Trophoblast cell (in vitro differentiated cells and primary cell): ENCODE data around the gene RPL10A.

Experiments
- DNase-seq, 2 donors: peaks; one replicate each; pipeline ENCODE4 v3.0.0-alpha.2; 2016
- H2AFZ ChIP-seq: 2 replicates; pipeline ENCODE4 v1.6.1; 2013; ENCODE audit warnings: low read length, moderate library complexity, mild to moderate bottlenecking; ENCODE audit not compliant: insufficient read depth, poor library complexity
- H2AK5ac ChIP-seq: 2 replicates; pipeline ENCODE4 v1.6.1; 2013; ENCODE audit warnings: mild to moderate bottlenecking, low read length
- H2BK120ac ChIP-seq: 2 replicates; pipeline ENCODE4 v1.6.1; 2013; ENCODE audit warnings: low read length, mild to moderate bottlenecking, moderate library complexity; ENCODE audit not compliant: insufficient read depth, poor library complexity
- H2BK12ac ChIP-seq: 2 replicates; pipeline ENCODE4 v1.6.1; 2013; ENCODE audit warnings: mild to moderate bottlenecking, low read length, moderate library complexity
- H2BK5ac ChIP-seq: 2 replicates; pipeline ENCODE4 v1.6.1; 2013; ENCODE audit warnings: low read length, low read depth, moderate library complexity, mild to moderate bottlenecking; ENCODE audit not compliant: poor library complexity
- H3K14ac ChIP-seq: 2 replicates; pipeline ENCODE4 v1.6.1; 2013; ENCODE audit warnings: mild to moderate bottlenecking, low read length
- H3K18ac ChIP-seq: 2 replicates; pipeline ENCODE4 v1.6.1; 2013; ENCODE audit warnings: mild to moderate bottlenecking, low read length
- H3K23ac ChIP-seq: 2 replicates; pipeline ENCODE4 v1.6.1; 2013; ENCODE audit warnings: low read length
- H3K27ac ChIP-seq: 2 replicates; pipeline ENCODE4 v1.5.1; 2013; ENCODE audit warnings: low read depth, mild to moderate bottlenecking, inconsistent platforms, low read length, moderate library complexity
- H3K27me3 ChIP-seq: 2 replicates; pipeline ENCODE4 v1.6.1; 2013; ENCODE audit warnings: inconsistent platforms, mild to moderate bottlenecking, low read length, moderate library complexity; ENCODE audit not compliant: insufficient read depth
- H3K36me3 ChIP-seq, 2 experiments: 1 replicate in 1 of 2; 2 replicates in 1 of 2; pipeline ENCODE4 v1.6.1; 2013; ENCODE audit warnings: low read length in 2 of 2, mild to moderate bottlenecking in 2 of 2, moderate library complexity in 1 of 2; ENCODE audit not compliant: insufficient read depth in 2 of 2, control insufficient read depth in 1 of 2
- H3K4ac ChIP-seq: 2 replicates; pipeline ENCODE4 v1.6.1; 2013; ENCODE audit warnings: low read depth, mild to moderate bottlenecking, low read length, moderate library complexity
- H3K4me1 ChIP-seq, 2 experiments: 1 replicate in 1 of 2; 2 replicates in 1 of 2; pipeline ENCODE4 v1.6.1; 2013; ENCODE audit warnings: low read length in 2 of 2, mild to moderate bottlenecking in 2 of 2, moderate library complexity in 1 of 2; ENCODE audit not compliant: insufficient read depth in 2 of 2, control insufficient read depth in 1 of 2
- H3K4me2 ChIP-seq: 2 replicates; pipeline ENCODE4 v1.6.1; 2013; ENCODE audit warnings: inconsistent platforms, mild to moderate bottlenecking, low read length, moderate library complexity
- H3K4me3 ChIP-seq: 2 replicates; pipeline ENCODE4 v1.5.1; 2013; ENCODE audit warnings: mild to moderate bottlenecking, low read depth, low read length, inconsistent platforms
- H3K79me1 ChIP-seq: one replicate; pipeline ENCODE4 v1.6.1; 2013; ENCODE audit warnings: low read length
- H3K79me2 ChIP-seq: 2 replicates; pipeline ENCODE4 v1.6.1; 2013; ENCODE audit warnings: low read length, mild to moderate bottlenecking; ENCODE audit not compliant: control insufficient read depth, insufficient read depth, poor library complexity
- H3K9ac ChIP-seq: 2 replicates; pipeline ENCODE4 v1.6.1; 2013; ENCODE audit warnings: mild to moderate bottlenecking, low read length
- H3K9me3 ChIP-seq: 2 replicates; pipeline ENCODE4 v1.6.1; 2013; ENCODE audit warnings: low read depth, mild to moderate bottlenecking, control low read depth, inconsistent platforms, low read length; ENCODE audit not compliant: insufficient read depth
- H4K12ac ChIP-seq: 2 replicates; pipeline ENCODE4 v1.6.1; 2013; ENCODE audit warnings: low read depth, mild to moderate bottlenecking, low read length, moderate library complexity
- H4K8ac ChIP-seq: 2 replicates; pipeline ENCODE4 v1.6.1; 2013; ENCODE audit warnings: low read depth, mild to moderate bottlenecking, low read length, moderate library complexity
- H4K91ac ChIP-seq: one replicate; pipeline ENCODE4 v1.6.1; 2013; ENCODE audit warnings: low read depth, mild to moderate bottlenecking, low read length, moderate library complexity
- WGBS: extraction: QIAGEN DNeasy Blood & Tissue Kit; methylation state at CpG from one replicate; pipeline ENCODE4 v1.1.7; 2013; ENCODE audit warnings: missing lambda C conversion rate; ENCODE audit not compliant: insufficient read length, insufficient coverage; ENCODE audit errors: extremely low coverage; 5-methylcytosine and 5-hydroxymethylcytosine counted together

RPL10A gene

DNA sequence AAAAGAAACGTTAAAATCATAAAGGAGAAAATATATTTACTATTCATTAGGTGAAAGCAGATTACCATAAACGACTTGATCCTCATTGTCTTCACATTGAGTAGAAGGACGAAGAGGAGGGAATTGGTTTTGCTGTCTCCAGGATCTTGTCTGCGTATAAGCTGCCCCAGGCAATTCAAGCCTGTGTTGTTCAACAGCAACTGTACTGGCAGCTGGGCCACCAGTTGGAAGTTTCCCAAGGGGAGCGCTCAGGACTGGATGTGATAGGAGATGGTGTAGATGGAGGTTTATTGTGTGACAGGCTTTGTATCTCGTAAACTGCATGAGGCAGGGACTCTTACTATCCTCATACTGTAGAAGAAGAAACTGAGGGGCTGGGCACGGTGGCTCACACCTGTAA is 20.0 kb upstream of the RPL10A start:
- no peak for DNase-seq

DNA sequence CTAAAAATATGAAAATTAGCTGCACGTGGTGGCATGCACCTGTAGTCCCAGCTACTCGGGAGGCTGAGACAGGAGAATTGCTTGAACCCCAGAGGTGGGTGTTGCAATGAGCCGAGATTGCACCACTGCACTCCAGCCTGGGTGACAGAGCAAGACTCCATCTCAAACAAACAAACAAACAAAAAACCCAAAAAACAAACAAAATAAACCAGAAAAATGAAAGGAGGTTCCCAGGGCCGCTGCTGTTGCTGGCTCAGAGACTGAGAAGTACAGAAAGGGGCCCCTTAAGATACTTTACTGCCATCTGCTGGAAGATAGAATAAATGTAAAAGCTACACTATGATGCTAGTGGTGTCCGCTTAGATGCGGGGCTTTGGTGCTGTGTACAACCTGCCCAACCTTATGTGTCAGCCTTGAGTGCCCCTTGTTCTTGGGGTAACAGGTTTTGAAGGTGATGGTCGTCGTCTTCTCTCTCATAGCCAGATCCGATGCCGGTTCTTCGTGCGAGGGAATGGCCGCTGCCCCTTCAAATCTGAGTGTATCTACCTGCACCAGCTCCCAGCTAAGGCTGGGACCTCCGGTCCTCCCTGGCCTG is 18.8 kb upstream of the RPL10A start:
- Histone ChIP-seq H3K79me1 (peaks cover 5% of the 10 kb centered on the region), H3K36me3 (no peaks in the 10 kb centered on the region), H3K4me1 (peaks cover 2 to 5% of the 10 kb centered on the region in 2 experiments), H3K27me3 (no peaks in the 10 kb centered on the region), H3K9ac (no peak overlapping the region), H3K4ac (no peak overlapping the region), H2AFZ (no peak overlapping the region), H4K8ac (no peak overlapping the region), H3K4me2 (no peak overlapping the region), H3K27ac (no peak overlapping the region), H3K14ac (no peak overlapping the region), H3K23ac (no peak overlapping the region), H3K79me2 (peaks cover 5% of the 10 kb centered on the region), H2BK120ac (no peak overlapping the region), H3K4me3 (no peak overlapping the region), H4K91ac (no peak overlapping the region), H2BK5ac (no peak overlapping the region), H3K9me3 (no peaks in the 10 kb centered on the region), H4K12ac (no peak overlapping the region), H2BK12ac (no peak overlapping the region), H2AK5ac (no peak overlapping the region), H3K18ac (no peak overlapping the region)
- DNase-seq: peak in 1 of 2 donors; percentile 93
- WGBS: no CpG with 5 or more reads among the region's 14 CpGs

More for the DNA sequence above, 20.0 kb upstream of the RPL10A start:
- Histone ChIP-seq H3K14ac (no peak overlapping the region), H3K4ac (no peak overlapping the region), H4K12ac (no peak overlapping the region), H3K79me1 (peaks cover 5% of the 10 kb centered on the region), H3K9me3 (no peaks in the 10 kb centered on the region), H3K27ac (no peak overlapping the region), H3K18ac (no peak overlapping the region), H3K79me2 (peaks cover 5% of the 10 kb centered on the region), H3K9ac (no peak overlapping the region), H2AFZ (no peak overlapping the region), H3K4me3 (no peak overlapping the region), H2AK5ac (no peak overlapping the region), H3K27me3 (no peaks in the 10 kb centered on the region), H2BK5ac (no peak overlapping the region), H2BK120ac (no peak overlapping the region), H3K4me1 (peaks cover 0 to 5% of the 10 kb centered on the region in 2 experiments), H2BK12ac (no peak overlapping the region), H3K4me2 (no peak overlapping the region), H4K8ac (no peak overlapping the region), H3K23ac (no peak overlapping the region), H3K36me3 (no peaks in the 10 kb centered on the region), H4K91ac (no peak overlapping the region)
- no CpG with 5 or more reads among the region's 7 CpGs for WGBS

DNA sequence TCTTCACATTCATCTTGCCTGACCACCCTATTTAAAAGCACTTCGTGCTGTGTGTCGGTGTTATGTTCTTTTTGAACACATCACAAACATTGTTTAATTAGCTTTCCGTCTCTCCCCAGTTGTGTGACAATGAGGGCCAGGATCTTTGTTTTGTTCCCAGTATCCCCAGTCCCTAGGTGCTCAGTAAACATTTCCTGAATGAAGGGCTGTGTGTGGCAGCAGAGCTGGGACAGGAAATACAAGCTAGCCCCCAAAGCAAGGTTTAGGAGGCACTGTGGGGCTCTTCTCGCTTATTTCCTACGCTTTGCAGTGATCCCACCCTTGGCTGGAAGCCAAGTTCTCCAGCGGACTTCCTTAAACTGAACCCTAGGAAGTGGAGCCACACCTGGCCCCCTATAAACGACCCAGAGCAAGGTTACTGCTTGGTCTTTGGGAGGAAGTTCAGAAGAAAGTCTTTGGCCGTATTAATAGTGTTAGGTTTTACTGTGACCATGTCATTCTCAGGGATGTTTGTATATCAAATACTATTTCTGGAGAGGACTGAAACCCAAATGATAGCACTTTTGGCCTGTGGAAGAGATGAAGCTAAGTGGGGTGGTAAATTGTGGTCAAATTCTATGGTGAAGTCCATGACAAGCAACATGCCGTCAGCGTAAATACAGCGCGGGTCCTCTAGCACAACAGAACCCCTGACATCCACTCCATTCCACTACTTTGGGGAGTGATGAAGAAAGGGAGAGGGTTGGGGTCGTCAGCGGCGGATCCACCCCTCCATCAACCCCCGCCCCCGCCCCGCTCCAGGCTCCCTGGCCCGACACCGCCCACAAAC is 16.6 kb upstream of the RPL10A start:
- Histone ChIP-seq H3K23ac (no peak overlapping the region), H4K91ac (no peak overlapping the region), H2AK5ac (no peak overlapping the region), H3K4ac (no peak overlapping the region), H3K9ac (no peak overlapping the region), H2BK12ac (no peak overlapping the region), H3K79me2 (peaks cover 5% of the 10 kb centered on the region), H3K4me3 (peak overlapping the region; percentile 41), H4K8ac (no peak overlapping the region), H3K27ac (no peak overlapping the region), H3K36me3 (peaks cover 6 to 8% of the 10 kb centered on the region in 2 experiments), H3K9me3 (no peaks in the 10 kb centered on the region), H3K18ac (no peak overlapping the region), H2BK120ac (no peak overlapping the region), H3K4me1 (peaks cover 3 to 10% of the 10 kb centered on the region in 2 experiments), H3K14ac (no peak overlapping the region), H2AFZ (peak overlapping the region; percentile 30), H3K27me3 (no peaks in the 10 kb centered on the region), H3K79me1 (peaks cover 5% of the 10 kb centered on the region), H2BK5ac (no peak overlapping the region), H4K12ac (no peak overlapping the region), H3K4me2 (peak overlapping the region; percentile 71)
- WGBS: no CpG with 5 or more reads among the region's 20 CpGs
- DNase-seq: no peak

DNA sequence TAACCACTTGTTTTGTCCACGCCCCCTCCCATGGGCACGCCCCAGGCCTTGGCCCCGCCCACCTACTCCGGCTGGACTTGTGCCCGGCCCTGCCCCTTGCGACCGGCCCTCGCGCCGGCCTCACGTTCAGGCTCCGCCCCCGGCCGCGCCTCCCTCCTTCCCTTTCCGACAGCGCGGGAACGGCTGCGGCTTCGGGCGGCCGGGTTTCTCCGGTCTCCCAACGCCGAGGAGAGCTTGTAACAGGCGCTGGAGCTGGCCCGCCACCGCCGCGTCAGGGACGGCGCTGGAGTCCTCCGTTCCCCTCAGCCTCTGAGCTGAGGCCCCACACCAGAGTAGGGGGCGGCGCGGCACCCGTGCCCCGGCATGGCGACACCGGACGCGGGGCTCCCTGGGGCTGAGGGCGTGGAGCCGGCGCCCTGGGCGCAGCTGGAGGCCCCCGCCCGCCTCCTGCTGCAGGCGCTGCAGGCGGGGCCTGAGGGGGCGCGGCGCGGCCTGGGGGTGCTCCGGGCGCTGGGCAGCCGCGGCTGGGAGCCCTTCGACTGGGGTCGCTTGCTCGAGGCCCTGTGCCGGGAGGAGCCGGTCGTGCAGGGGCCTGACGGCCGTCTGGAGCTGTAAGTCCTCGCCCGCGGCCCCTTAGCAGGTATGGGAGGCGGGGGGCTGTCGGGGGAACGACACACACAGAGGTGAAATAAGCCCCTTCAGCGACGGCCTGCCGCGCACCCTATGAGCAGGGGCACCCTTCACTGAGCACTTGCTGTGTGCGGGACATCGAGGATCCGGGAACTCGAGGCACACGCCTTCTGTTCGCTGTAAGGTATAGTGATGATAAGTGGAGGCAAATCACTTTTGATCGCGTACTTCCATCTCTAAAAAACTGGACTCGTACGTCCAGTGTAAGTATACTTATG is 15.8 kb upstream of the RPL10A start, which contains the start of gene FANCE:
FANCE (plus strand) TSS at position 156 of the 908 bp plus-strand sequence; CDS start at position 364, 208 bp downstream.
- Histone ChIP-seq H3K4ac (peak within 1 kb of the TSS; percentile 74), H3K4me3 (peak within 1 kb of the TSS; percentile 91), H2BK5ac (peak within 1 kb of the TSS; percentile 85), H4K12ac (peak within 1 kb of the TSS; percentile 97), H2BK120ac (peak within 1 kb of the TSS; percentile 93), H2AFZ (peak within 1 kb of the TSS; percentile 92), H3K14ac (peak within 1 kb of the TSS; percentile 98), H3K79me1 (peaks cover 5% of the 10 kb centered on the region), H2AK5ac (peak within 1 kb of the TSS; percentile 72), H3K36me3 (peaks cover 9 to 13% of the 10 kb centered on the region in 2 experiments), H3K9ac (peak within 1 kb of the TSS; percentile 80), H2BK12ac (peak within 1 kb of the TSS; percentile 89), H3K79me2 (peaks cover 5% of the 10 kb centered on the region), H4K91ac (peak within 1 kb of the TSS; percentile 84), H3K9me3 (no peaks in the 10 kb centered on the region), H3K18ac (peak within 1 kb of the TSS; percentile 98), H3K27me3 (no peaks in the 10 kb centered on the region), H3K4me1 (peaks cover 6 to 13% of the 10 kb centered on the region in 2 experiments), H4K8ac (peak within 1 kb of the TSS; percentile 90), H3K27ac (peak within 1 kb of the TSS; percentile 68), H3K23ac (no peak within 1 kb of the TSS), H3K4me2 (peak within 1 kb of the TSS; percentile 91)
- peak; percentile 96 to 99 for DNase-seq
- no CpG with 5 or more reads among the region's 87 CpGs for WGBS
